HG03432 (cell line): Measurements from ENCODE around the gene ADGRL3.
"Not testable (repeated sequence)": the region's sequence is repeated elsewhere in the genome, so short reads cannot be mapped to it uniquely, and the experiment has no call there.

Source experiments
- ATAC-seq: cut with Tn5 transposase; IDR thresholded peaks from one replicate; pipeline ENCODE4 v1.9.1; 2021; ENCODE audit warnings: mild to moderate bottlenecking, moderate library complexity; ENCODE audit not compliant: unreplicated experiment

The ADGRL3 gene

DNA sequence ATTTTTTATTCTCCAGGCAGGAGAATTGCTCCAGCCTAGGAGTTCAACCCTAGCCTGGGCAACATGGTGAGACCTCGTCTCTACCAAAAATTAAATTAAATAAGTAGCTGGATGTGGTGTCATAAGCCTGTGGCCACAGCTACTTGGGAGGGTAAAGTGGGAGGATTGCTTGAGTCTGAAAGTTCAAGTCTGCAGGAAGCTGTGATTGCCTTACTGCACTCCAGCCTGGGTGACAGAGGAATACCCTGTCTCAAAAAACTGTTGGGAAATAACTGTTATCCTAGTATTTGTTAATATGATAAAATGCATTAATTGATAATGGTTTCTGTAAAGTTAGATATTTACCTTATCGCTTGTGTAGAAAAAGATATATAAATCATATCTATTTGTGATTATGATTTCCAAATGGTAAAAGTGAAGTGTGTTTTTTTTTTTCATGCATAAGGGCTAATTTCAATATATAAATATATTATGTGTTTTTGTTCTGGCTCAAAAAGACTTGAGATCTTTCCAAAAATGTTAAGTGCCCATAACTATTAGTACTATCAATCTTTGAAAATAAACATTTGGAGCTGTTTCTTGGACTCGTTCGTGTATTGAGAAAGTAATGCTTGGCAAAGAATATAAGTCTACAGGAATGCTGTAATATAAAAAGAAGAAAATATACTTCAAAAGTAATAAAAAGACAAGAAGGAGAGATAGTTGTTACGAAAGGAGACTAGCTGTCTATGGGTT lies 396.6 kb downstream of the ADGRL3 start:
- ATAC-seq, result no peak

- ATAC-seq, result no peak
These were observed 403.0 kb downstream of the ADGRL3 start for GRCh38 chr4:61603086-61603485.

- ATAC-seq, result no peak
These were observed 403.9 kb downstream of the ADGRL3 start for GRCh38 chr4:61604054-61604453.

DNA sequence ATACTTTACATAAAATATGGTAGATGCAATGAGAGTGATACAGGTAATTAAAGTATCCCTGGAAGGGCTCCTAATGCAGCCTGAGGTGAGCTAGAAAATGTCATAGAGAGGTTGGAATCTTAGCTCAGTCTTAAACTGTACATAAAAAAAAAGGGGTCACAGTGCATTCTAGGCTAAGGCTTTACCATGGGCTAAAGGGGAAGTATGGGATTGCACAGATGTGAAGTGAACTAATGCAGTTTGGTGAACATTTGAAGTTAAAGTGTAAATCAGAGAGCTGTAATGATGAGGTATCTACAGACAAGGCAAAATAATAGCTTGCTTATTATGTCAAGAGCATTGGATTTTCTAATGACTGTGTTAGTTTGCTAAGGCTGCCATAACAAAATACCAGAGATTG lies 405.9 kb downstream of the ADGRL3 start:
- no peak for ATAC-seq

DNA sequence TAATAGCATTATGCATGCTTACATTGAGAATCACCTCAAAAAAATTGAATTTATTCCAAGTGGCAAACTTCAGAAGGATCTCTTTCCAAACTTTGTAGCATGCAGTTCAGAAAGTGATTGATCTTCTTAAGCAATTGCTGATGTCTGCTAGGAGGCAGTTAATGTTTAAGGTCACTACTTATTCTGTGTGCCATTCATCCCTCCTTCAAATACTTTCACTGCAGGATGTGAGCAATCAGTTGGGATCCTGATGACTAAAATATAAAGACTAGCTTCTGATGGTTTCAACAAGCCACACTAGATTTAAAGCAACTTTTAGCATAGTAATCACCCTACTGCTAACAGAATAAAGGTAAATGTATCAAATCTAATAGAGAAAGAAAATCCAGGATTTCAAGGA lies 414.1 kb downstream of the ADGRL3 start:
- no peak for ATAC-seq

GRCh38 chr4:61619528-61619927 lies 419.4 kb downstream of the ADGRL3 start:
- no peak for ATAC-seq

- no peak for ATAC-seq
These were observed 428.2 kb downstream of the ADGRL3 start for GRCh38 chr4:61628282-61628681.

DNA sequence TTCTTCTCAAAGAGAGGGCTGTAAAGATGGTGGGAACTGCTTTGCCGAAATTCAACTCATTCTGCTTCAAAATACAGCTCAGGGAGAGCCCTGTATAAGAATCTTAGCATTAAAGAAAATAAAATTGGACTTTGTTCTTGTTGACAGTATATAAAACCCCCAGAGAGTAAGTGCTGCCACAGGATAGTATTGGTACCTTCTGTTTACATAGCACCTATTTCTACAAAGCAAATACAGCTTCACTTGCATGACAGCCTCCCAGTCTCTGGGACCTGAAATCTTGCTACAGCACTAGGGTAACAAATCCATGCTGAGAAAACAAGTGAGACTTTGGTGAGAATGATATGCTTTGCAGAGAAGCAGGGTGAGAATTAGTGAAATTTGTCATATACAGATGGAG lies 428.6 kb downstream of the ADGRL3 start:
- no peak for ATAC-seq

GRCh38 chr4:61630548-61630947 lies 430.4 kb downstream of the ADGRL3 start:
- ATAC-seq, result no peak

- no peak for ATAC-seq
These were observed 438.5 kb downstream of the ADGRL3 start for GRCh38 chr4:61638591-61638990.

- ATAC-seq, result not testable (repeated sequence)
These were observed 446.7 kb downstream of the ADGRL3 start for GRCh38 chr4:61646746-61647350.

DNA sequence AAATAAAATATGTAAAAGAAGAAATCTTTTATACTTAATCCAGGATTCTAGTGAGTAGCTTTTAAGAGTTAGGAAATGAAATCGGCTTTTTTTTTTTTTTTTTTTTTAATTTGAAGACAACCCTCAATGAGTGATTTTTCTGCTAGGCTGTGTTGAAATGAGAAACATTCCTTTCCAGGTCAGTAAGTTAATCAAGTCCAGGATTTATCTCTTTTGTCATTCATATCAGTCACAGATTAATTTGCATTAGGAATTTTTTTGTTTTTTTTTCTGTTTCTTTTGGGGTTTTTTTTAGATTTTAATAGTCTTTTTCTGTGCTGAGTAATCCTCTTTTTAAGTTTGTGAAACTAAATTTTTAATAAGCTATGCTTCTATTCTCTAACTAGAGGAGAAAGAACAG lies 448.1 kb downstream of the ADGRL3 start:
- no peak for ATAC-seq

GRCh38 chr4:61657016-61657415 lies 456.9 kb downstream of the ADGRL3 start:
- ATAC-seq, result no peak

DNA sequence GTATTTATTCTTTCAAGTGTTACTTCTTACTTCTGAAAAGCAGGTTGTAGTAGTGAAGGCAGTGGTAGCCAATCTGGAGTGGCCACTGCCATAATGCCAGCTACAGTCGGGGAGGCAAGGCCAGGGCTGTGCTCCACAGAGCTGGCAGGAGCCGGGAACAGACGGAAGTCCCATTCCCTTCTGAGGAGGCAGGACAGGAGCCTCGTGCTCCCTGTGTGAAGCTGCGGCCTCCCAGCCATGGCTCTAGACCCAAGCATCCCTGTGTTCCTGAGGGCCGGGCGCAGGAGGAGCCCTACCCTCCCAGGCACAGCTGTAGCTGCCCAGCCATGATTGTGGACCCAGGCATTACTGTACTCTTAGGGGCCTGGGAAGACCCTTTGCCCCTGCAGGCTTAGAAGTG lies 461.8 kb downstream of the ADGRL3 start:
- ATAC-seq, result no peak

DNA sequence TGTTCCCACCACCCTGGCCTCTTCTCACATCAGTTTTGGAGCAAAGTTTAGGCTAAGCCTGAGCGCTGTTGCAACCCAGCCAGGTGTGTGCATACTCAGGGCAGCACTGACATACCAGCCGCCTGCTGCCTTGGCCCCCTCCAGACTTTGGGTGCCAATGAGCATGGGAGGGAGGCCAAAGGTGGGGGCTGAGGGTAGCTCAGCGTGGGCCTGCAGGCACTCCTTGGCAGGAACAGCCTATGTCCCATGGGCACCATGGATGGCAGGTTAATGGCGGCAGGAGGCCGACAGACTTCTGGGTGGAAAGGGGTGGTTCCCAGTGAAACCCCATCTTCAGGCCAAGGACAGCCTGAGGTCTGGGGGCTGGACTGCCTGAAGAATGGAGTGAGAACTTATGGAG lies 462.2 kb downstream of the ADGRL3 start:
- no peak for ATAC-seq

DNA sequence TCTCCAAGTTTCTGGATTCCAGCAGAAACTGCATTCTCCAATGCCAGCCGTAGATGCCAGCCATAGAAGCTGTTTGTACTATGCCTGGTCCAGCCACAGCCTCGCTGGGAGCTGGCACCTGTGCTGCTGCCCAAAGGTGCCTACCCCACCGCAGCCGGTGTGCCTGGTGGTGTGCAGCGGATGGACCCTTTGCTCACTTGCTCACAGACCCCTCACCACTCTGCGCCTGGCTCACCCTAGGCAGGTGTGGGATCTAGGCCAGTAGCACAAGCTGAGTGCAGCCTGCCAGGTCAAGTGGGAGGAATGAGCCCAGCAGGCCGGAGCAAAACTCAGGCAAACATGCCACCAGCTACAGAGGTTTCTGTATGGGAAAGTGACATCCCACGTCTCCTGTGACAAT lies 463.2 kb downstream of the ADGRL3 start:
- no peak for ATAC-seq

- ATAC-seq, result no peak
These were observed 465.5 kb downstream of the ADGRL3 start for GRCh38 chr4:61665649-61666048.

- no peak for ATAC-seq
These were observed 466.1 kb downstream of the ADGRL3 start for GRCh38 chr4:61666244-61666643.

GRCh38 chr4:61671599-61671998 lies 471.5 kb downstream of the ADGRL3 start:
- no peak for ATAC-seq

DNA sequence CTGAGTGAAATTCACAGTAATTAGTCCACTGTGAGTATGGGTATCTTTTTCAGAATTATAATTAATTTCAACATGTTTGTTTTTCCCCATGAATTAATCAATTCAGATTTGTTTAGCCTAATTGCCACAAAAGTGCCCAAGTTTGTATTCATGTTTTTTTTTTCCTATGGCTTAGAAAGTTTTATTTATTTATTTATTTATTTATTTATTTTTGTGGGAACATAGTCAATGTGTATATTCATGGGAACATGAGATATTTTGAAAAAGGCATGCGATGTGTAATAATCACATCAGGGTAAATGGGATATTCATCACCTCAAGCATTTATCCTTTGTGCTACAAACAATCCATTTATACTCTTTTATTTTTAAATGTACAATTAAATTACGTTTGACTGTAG lies 475.3 kb downstream of the ADGRL3 start:
- ATAC-seq, result no peak

- no peak for ATAC-seq
These were observed 478.2 kb downstream of the ADGRL3 start for GRCh38 chr4:61678297-61678696.

DNA sequence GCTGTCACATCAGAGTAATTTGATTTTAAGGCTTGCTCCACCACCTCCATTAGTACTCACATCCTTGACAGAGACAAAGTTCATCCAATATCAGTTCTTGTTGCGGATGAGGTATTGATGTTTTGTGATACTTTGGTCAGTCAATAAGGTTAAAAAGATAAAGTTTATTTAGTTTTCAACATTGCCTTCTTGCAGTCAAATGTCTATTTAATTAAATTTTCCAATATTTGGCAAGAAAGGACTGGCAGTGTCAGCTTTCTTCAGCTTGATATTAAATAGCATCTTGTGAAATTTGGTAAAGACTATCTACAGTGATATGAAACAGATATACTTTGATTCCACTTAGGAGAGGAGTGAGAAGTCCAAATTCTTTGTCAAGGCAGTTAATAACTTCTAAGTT lies 493.4 kb downstream of the ADGRL3 start:
- ATAC-seq, result no peak

DNA sequence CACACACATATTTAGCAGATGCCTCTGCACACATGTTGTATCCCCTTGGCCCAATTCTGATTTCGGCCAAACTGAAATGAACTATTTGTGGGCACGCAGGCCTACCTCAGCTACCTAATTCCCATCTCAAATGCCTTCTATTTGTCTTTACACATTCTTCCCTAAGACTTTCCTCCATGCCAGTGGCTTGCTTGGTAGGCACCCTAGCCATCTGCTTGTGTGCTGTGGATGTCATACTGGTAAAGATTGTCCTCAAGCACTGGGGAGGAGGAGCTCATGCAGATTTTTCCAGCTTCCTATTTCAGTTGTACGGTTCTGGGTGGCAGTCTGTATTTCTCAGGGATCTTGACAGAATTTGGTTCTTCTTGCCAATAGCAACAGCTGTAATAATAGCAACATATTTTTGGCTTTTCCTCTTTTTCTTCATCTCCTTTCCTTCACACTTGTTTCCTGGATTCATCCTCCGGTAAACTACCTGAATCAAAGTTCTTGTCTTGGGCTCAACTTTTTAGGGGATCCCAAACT lies 514.3 kb downstream of the ADGRL3 start:
- no peak for ATAC-seq
